Sigmoid colon (tissue), 4 donors: Measurements from ENCODE around the gene DNAH3.
"Not testable (repeated sequence)": the region's sequence is repeated elsewhere in the genome, so short reads cannot be mapped to it uniquely, and the experiment has no call there.

Experiments used
- POLR2A ChIP-seq, 2 donors: fragments of 450-650 bp; IDR thresholded peaks; one replicate each; pipeline ENCODE4 v1.6.1; 2016; ENCODE audit warnings: antibody characterized with exemption in 2 of 2, mild to moderate bottlenecking in 2 of 2, moderate library complexity in 2 of 2
- POLR2AphosphoS5 ChIP-seq, 4 donors: sonication (generic); formaldehyde crosslinking; IDR thresholded peaks; one replicate each; pipeline ENCODE4 v1.6.1; 2017; ENCODE audit warnings: antibody characterized with exemption in 4 of 4
- TF ChIP-seq, protein P1 (sequence below), 4 experiments: fragments of 450-650 bp in 3 of 4; fragments of 200-600 bp in 1 of 4; IDR thresholded peaks; one replicate each; pipeline ENCODE4 v1.5.1; 2016 to 2019; ENCODE audit warnings: antibody characterized with exemption in 4 of 4, mild to moderate bottlenecking in 3 of 4, moderate library complexity in 2 of 4

GRCh38 chr16:21094719-21095118 is 55.9 kb downstream of the DNAH3 start:
- TF ChIP-seq, protein P1, sequence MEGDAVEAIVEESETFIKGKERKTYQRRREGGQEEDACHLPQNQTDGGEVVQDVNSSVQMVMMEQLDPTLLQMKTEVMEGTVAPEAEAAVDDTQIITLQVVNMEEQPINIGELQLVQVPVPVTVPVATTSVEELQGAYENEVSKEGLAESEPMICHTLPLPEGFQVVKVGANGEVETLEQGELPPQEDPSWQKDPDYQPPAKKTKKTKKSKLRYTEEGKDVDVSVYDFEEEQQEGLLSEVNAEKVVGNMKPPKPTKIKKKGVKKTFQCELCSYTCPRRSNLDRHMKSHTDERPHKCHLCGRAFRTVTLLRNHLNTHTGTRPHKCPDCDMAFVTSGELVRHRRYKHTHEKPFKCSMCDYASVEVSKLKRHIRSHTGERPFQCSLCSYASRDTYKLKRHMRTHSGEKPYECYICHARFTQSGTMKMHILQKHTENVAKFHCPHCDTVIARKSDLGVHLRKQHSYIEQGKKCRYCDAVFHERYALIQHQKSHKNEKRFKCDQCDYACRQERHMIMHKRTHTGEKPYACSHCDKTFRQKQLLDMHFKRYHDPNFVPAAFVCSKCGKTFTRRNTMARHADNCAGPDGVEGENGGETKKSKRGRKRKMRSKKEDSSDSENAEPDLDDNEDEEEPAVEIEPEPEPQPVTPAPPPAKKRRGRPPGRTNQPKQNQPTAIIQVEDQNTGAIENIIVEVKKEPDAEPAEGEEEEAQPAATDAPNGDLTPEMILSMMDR (IDR thresholded peaks at IDR 0.05), result not testable (repeated sequence)
- not testable (repeated sequence) for TF ChIP-seq POLR2AphosphoS5, POLR2A (IDR thresholded peaks at IDR 0.05)
